ENCODE results near the gene PRPS1.
"Not testable (repeated sequence)": the region's sequence is repeated elsewhere in the genome, so short reads cannot be mapped to it uniquely, and the experiment has no call there.

PRPS1 gene

GRCh38 chrX:107675823-107676555, 47.7 kb downstream of the PRPS1 start:
- DNase-seq: no peak

GRCh38 chrX:107676559-107677378, 48.5 kb downstream of the PRPS1 start:
- DNase-seq: peak; percentile 61

DNA sequence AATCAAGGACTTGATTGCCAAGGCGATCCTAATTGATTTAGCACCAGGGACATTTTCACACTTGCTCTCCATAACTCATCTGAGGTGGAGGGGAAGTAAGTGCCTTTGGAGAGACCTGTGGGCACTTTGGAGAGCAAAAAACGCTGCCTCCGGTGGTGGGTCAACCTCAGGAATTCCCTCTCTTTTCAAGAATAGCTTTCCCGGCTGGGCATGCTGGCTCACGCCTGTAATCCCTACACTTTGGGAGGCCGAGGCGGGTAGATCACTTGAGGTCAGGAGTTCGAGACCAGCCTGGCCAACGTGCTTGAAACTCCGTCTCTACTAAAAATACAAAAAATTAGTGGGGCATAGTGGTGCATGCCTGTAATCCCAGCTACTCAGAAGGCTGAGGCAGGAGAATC, 49.2 kb downstream of the PRPS1 start:
- no peak for DNase-seq

DNA sequence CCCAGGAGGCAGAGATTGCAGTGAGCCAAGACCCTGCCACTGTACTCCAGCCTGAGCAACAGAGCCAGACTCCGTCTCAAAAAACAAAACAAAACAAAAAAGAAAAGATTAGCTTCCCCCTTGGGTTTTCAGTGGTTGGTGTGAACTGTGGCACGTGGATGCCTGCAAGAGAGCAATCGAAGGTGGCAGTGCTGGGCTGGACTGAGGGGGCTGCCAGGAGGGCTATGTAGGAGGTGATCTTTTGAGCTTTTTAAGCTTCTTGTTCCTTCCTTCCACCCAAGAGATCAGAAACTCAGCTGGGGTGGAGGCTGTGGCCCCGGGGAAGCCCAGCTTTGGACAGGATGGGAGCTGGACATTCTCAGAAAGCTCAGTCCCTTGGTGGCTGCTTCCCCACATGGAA, 49.6 kb downstream of the PRPS1 start:
- DNase-seq: no peak

DNA sequence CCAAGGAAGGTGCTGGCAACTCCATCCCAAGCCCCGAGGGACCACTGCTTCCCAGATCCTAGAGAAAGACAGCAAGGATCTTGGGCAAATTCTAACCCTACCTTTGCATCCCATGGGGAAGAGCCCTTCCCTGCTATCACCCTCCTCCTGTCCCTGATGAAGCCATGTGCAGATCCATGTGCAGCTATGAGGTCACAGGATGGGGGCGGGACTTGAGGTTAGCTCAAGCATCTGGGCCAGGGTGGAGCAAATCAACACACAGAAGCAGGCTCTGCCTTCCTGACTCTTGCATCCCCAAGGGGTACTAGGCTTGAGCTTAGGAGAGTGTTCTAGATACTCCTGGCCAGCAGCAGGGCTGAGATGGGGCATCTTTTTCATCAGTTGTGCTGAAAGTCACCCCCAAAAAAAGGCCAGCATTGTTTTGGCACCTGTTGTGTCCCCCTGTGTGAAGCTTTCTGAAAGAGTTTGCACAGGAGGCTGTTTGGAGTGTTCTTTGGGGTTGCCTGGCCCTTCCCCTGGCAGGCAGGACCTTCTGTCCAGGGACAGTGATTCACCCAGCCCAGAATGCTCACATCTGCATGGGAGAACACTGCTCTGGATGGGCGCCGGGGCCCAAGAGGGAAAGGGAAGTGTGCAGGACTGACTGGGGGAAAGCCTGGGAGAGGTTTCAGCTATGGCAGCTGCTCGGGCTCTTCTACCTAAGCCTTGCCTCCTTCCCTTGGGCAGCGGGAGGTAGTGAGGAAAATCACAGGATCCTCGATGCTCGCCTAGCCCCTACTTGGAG, 50.8 kb downstream of the PRPS1 start:
- peak; percentile 75 for DNase-seq

DNA sequence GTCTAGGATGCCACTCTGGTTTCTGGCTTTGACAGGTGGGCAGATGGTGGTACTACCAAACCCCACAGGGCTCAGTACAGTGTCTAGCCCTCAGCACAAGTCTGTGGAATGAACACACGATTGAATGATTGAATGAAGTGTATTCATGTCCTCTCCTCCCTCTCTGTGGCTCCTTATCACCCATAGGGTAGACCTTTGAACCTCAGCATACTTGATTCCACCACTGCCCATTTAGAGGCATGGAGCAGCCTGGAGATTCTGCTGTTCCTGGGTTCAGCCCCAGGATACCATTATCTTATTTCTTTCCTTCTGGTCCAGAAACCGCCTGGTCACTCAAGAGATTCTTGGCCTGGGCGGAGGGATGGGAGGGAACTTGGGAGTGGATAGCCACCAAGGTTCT, 53.9 kb downstream of the PRPS1 start:
- DNase-seq: no peak

DNA sequence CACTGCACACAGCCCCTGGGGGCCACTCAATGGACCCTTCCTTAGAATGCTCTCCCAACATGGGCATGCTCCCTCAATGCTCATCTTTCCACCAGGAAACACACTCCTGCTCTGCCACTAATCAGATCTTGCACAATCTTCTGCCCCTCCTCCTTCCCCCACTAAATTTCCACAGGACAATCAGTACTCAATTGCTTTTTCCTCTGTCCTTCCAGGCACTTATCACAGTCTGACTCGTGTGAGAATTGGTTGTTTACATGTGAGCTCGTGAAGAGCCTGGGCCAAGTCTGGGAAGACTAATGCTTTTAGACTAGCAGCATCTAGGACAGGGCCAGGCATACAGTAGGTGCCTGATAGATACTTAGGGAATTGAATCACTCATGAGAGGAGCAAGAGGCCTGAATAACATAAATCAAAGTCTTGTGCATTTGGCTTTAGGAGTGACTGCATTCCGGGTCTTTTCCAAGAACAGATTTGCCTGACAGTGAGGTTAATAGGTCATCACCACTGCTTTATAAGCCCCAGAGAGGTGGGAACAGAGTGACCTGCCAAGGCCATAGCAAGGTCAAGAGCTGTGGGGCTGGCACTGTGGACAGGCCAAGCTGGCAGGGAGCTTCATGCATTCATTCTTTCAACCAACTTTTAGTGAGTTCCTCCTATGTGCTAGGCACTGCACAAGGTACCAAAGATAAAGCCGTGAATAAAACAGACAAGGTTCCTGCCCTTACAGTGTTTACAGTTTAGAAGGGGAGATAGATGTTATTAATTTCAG, 55.0 kb downstream of the PRPS1 start:
- DNase-seq: no peak

GRCh38 chrX:107683931-107684330, 55.6 kb downstream of the PRPS1 start:
- no peak for DNase-seq

DNA sequence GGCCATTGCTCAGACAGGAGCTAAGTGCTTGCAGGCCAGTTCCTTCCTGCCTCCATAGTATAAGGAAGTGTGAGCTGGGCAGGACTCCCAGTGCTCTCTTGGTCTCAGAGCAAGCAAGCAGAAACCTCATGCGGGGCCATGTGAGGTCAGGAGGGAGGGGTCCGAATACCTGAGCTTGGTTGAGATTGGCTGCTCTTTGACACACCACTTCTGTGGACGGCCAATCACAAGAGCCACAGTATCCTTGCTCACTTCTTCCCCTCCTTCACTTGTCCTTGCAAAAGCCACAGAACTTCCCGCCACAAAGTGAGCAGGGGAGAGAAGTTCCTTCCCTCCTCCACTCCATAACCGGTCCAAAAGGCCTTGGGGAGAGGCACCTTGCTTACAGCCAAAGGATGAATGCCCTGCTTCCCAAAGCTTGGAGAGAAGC, 56.7 kb downstream of the PRPS1 start:
- DNase-seq: peak; percentile 30

DNA sequence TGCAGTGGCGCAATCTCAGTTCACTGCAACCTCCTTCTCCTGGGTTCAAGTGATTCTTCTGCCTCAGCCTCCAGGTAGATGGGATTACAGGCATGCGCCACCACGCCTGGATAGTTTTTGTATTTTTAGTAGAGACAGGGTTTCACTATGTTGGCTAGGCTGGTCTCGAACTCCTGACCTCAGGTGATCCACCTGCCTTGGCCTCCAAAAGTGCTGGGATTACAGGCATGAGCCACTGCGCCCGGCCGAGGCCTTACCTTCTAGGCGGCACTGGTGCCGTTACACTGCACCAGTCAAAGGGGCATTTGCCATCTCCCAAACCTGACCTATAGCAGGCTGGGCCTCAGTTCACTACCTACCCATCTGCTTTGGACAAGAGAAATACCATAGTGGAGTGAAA, 57.3 kb downstream of the PRPS1 start:
- not testable (repeated sequence) for DNase-seq

GRCh38 chrX:107686026-107686425, 57.7 kb downstream of the PRPS1 start:
- no peak for DNase-seq

- DNase-seq: no peak
Measured at GRCh38 chrX:107686792-107687191, 58.5 kb downstream of the PRPS1 start.

- no peak for DNase-seq
Measured at GRCh38 chrX:107687445-107687844, 59.1 kb downstream of the PRPS1 start.

DNA sequence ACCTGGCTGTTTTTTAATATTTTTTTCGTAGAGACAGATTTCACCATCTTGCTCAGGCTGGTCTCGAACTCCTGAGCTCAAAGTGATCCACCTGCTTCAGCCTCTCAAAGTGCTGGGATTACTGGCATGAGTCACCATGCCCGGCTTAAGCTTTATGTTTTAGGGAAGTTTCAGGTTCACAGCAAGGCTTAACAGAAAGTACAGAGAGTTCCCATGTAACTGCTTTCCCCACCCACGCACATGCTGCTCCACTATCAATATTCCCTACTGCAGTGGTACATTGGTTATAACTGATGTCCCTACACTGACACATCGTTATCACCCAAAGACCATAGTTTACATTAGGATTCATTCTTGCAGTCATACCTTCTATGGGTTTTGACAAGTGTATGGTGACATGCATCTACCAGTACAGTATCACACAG, 62.7 kb downstream of the PRPS1 start:
- no peak for DNase-seq

- DNase-seq: no peak
Measured at GRCh38 chrX:107699616-107700015, 71.3 kb downstream of the PRPS1 start.

- no peak for DNase-seq
Measured at GRCh38 chrX:107700317-107700774, 72.0 kb downstream of the PRPS1 start.

Data from stimulated activated CD8-positive, alpha-beta memory T cell treated with anti-CD3 and anti-CD28 coated beads, Interleukin-4, amount 100 ng/mL, for 48 hours (primary cell).